ENCODE data around the gene FIG4.

DNA sequence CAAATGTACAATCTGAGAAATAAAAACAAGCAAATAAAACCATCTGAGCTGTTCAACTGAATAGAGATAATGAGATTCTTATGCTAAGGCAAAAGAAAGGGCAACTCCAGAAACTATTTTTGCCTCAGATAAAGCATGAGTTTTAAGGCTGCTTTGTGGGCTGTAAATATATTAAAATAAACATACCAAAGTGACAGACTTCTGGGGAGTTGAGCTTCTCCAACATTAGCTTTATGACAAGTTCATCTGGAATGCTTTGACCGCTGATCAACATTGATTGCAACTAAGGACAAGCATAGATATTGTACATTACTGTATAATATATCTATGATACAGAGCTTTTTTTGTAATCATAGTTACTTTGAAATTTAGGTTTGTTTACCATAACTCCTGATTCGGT lies 19.4 kb upstream of the FIG4 start:
- TF ChIP-seq, protein P1, sequence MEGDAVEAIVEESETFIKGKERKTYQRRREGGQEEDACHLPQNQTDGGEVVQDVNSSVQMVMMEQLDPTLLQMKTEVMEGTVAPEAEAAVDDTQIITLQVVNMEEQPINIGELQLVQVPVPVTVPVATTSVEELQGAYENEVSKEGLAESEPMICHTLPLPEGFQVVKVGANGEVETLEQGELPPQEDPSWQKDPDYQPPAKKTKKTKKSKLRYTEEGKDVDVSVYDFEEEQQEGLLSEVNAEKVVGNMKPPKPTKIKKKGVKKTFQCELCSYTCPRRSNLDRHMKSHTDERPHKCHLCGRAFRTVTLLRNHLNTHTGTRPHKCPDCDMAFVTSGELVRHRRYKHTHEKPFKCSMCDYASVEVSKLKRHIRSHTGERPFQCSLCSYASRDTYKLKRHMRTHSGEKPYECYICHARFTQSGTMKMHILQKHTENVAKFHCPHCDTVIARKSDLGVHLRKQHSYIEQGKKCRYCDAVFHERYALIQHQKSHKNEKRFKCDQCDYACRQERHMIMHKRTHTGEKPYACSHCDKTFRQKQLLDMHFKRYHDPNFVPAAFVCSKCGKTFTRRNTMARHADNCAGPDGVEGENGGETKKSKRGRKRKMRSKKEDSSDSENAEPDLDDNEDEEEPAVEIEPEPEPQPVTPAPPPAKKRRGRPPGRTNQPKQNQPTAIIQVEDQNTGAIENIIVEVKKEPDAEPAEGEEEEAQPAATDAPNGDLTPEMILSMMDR (IDR thresholded peaks at IDR 0.05): no peak
- TF ChIP-seq POLR2A (IDR thresholded peaks at IDR 0.05): no peak
- TF ChIP-seq EP300 (IDR thresholded peaks at IDR 0.05): no peak
- TF ChIP-seq POLR2AphosphoS5 (IDR thresholded peaks at IDR 0.05): no peak
